ENCODE results near the gene CYB561D1.

DNA sequence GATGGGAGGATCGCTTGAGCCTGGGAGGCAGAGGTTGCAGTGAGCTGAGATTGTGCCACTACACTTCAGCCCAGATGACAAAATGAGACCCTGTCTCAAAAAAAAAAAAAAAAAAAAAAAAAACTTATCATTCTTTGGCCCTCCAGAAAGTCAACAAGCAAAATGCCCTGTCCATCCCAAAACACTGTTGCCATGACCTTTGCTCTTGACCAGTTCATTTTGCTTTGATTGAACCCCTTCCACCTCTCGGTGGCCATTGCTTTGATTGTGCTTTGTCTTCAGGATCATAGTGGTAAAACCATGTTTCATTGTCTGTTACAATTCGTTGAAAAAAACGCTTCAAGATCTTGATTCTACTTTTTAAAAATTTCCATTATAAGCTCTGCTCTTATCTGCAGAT is 36.1 kb upstream of the CYB561D1 start:
- TF ChIP-seq POLR2A (IDR thresholded peaks at IDR 0.05; ENCODE audit: low read depth, low read length) (no peak), EZH2 (IDR thresholded peaks at IDR 0.05; ENCODE audit: borderline replicate concordance, low read depth, low read length, severe bottlenecking) (no peak), FOS (IDR thresholded peaks at IDR 0.05; ENCODE audit: borderline replicate concordance, insufficient read depth, low read length) (no peak), POLR2AphosphoS5 (IDR thresholded peaks at IDR 0.05; ENCODE audit: insufficient read depth, low read depth, low read length) (no peak), JUN (IDR thresholded peaks at IDR 0.05; ENCODE audit: borderline replicate concordance, insufficient read depth, insufficient read length, low read depth) (no peak), MYC (IDR thresholded peaks at IDR 0.05; ENCODE audit: low read depth, low read length) (no peak)
- TF ChIP-seq, protein P1, sequence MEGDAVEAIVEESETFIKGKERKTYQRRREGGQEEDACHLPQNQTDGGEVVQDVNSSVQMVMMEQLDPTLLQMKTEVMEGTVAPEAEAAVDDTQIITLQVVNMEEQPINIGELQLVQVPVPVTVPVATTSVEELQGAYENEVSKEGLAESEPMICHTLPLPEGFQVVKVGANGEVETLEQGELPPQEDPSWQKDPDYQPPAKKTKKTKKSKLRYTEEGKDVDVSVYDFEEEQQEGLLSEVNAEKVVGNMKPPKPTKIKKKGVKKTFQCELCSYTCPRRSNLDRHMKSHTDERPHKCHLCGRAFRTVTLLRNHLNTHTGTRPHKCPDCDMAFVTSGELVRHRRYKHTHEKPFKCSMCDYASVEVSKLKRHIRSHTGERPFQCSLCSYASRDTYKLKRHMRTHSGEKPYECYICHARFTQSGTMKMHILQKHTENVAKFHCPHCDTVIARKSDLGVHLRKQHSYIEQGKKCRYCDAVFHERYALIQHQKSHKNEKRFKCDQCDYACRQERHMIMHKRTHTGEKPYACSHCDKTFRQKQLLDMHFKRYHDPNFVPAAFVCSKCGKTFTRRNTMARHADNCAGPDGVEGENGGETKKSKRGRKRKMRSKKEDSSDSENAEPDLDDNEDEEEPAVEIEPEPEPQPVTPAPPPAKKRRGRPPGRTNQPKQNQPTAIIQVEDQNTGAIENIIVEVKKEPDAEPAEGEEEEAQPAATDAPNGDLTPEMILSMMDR (IDR thresholded peaks at IDR 0.05; ENCODE audit: extremely low read depth in 1 of 2, insufficient read depth in 1 of 2, low read depth in 1 of 2, low read length in 2 of 2): no peak
- TF ChIP-seq, protein P2, sequence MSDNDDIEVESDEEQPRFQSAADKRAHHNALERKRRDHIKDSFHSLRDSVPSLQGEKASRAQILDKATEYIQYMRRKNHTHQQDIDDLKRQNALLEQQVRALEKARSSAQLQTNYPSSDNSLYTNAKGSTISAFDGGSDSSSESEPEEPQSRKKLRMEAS (IDR thresholded peaks at IDR 0.05; ENCODE audit: insufficient read depth, insufficient read length): no peak

Measured in endothelial cell of umbilical vein (primary cell).